Adrenal gland (tissue), 12 donors: ENCODE measurements around the gene LPIN1. TPM values are rescaled to one million over a fixed set of nuclear protein-coding genes. Genes with fewer than 3 reads are reported as not detected.

Source experiments
- DNase-seq, 7 donors: peaks; one replicate each; pipeline ENCODE4 v3.0.0-alpha.2; 2019 to 2020
- H3K27ac ChIP-seq, 5 donors: fragments of 200-600 bp; sonication (generic) in 4 of 5; 1 replicate in 3 of 5; 2 replicates in 2 of 5; pipeline versions ENCODE4 v1.5.1 to v1.8.0; 2016 to 2020; ENCODE audit warnings: mild to moderate bottlenecking in 1 of 5
- H3K27me3 ChIP-seq: fragments of 200-600 bp; 2 replicates; pipeline ENCODE4 v1.8.0; 2021
- H3K36me3 ChIP-seq, 2 donors: fragments of 200-600 bp; replicated peaks in 1 of 2; 1 replicate in 1 of 2; 2 replicates in 1 of 2; pipeline versions ENCODE4 v1.5.1 to v1.8.0; 2018 to 2022
- H3K4me1 ChIP-seq, 2 donors: fragments of 200-600 bp; replicated peaks in 1 of 2; 1 replicate in 1 of 2; 2 replicates in 1 of 2; pipeline versions ENCODE4 v1.5.1 to v1.8.0; 2018 to 2021
- H3K4me3 ChIP-seq, 4 donors: fragments of 200-600 bp; sonication (generic) in 3 of 4; one replicate each; pipeline ENCODE4 v1.5.1; 2016 to 2018
- H3K9me3 ChIP-seq, 3 donors: fragments of 200-600 bp; sonication (generic) in 1 of 3; replicated peaks in 1 of 3; 1 replicate in 2 of 3; 2 replicates in 1 of 3; pipeline versions ENCODE4 v1.5.1 to v1.8.0; 2016 to 2021
- CTCF ChIP-seq, 6 experiments: fragments of 450-650 bp in 4 of 6; fragments of 200-600 bp in 2 of 6; sonication (generic) in 1 of 6; IDR thresholded peaks; 1 replicate in 5 of 6; 2 replicates in 1 of 6; pipeline versions ENCODE4 v1.5.1 to v1.8.0; 2016 to 2021; ENCODE audit warnings: antibody characterized with exemption in 6 of 6, mild to moderate bottlenecking in 2 of 6, moderate library complexity in 1 of 6
- POLR2A ChIP-seq, 2 donors: fragments of 450-650 bp; IDR thresholded peaks; one replicate each; pipeline ENCODE4 v1.6.1; 2017; ENCODE audit warnings: antibody characterized with exemption in 2 of 2, mild to moderate bottlenecking in 2 of 2, moderate library complexity in 1 of 2
- WGBS, 4 donors: extraction: QIAGEN DNeasy Blood & Tissue Kit in 2 of 4; methylation state at CpG; one replicate each; pipeline versions ENCODE4 v1.1.5 to v1.1.7; 2013 to 2017; 5-methylcytosine and 5-hydroxymethylcytosine counted together
- intact Hi-C, 2 donors: fragments of 100-400 bp; cut with DNase I; formaldehyde crosslinking; loops; one replicate each; pipeline versions ENCODE4 v1.14.1 to v1.15.0; 2022 to 2023
- microRNA counts, 2 donors: library from miRNA; unstranded; fragments of <30 nt; microRNA quantifications; one replicate each; lab custom pipeline; 2016
- microRNA-seq, 3 donors: library from miRNA; unstranded; fragments of <30 nt; microRNA quantifications; one replicate each; pipeline ENCODE4, GENCODE V29; 2017 to 2020
- polyA plus RNA-seq, 3 donors: library from polyadenylated mRNA; stranded (reverse); fragments of 200-250 nt in 2 of 3; fragments of 350-450 nt in 1 of 3; fragmentation: Illumina TruSeq in 1 of 3; extraction: RNeasy Lipid Tissue Mini Kit (QIAGEN cat#74804) in 1 of 3; gene quantifications; one replicate each; pipeline ENCODE4 v1.2.3, GENCODE V29; 2013 to 2014
- small RNA-seq, 2 donors: library from RNA; depleted of rRNA; stranded (forward); fragments of <200 nt; gene quantifications; one replicate each; pipeline ENCODE3, GENCODE V24; 2016
- total RNA-seq, 9 donors: library from RNA; depleted of rRNA in 4 of 9; stranded (reverse); fragments of >200 nt in 4 of 9; fragments of 120-200 nt in 1 of 9; fragmentation: NEBNext Ultra II Directional in 1 of 9; extraction: Animal tissue kit (Norgen Biotek cat#: 25700) in 1 of 9; gene quantifications; one replicate each; pipeline versions ENCODE4 v1.1.0 to v1.2.4, GENCODE V29; 2013 to 2023
- donor health status: healthy with polysubstance abuse.
- donor health status: Bipolar disorder and iron deficiency.
- donor health status: DM: yes; HTN: yes; CAD: no.
- donor health status: DM: no; HTN: no; CAD: no.
- donor health status: DM: no; HTN: no; CAD: no.
- donor health status: DM: yes; HTN: yes; CAD: no.

LPIN1 gene
- total and polyA plus RNA-seq, 12 donors, result 17.0 to 58.5 (median 36.8) TPM

DNA sequence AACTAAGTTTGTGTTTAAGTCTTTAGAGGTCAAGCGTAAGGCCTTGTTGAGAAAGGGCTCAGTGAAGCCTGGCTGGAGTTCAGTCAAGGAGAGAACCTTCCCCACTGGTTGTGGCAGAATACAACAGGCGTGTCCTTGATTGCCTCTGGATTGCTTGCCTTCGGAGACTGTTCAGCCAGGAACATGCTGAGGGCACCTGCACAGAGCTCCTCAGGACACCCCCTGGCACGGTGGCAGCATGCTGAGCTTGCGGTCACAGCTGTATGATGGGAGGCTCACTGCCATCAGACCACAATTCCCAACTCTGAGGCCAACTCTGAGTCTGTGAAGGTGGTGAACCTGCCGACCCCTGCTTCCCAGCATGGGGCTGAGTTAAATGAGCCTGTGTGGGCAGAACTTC is 130.0 kb downstream of the LPIN1 start:
- DNase-seq, result no peak
- intact Hi-C loops, result no loop called here
- Histone ChIP-seq H3K4me1 (peaks cover 0 to 4% of the 10 kb centered on the region in 2 donors), H3K27ac (no peak overlapping the region), H3K27me3 (no peaks in the 10 kb centered on the region), H3K36me3 (no peaks in the 10 kb centered on the region), H3K9me3 (no peaks in the 10 kb centered on the region), H3K4me3 (no peak overlapping the region)
- no peak for TF ChIP-seq CTCF (IDR thresholded peaks at IDR 0.05)
- no peak for TF ChIP-seq POLR2A (IDR thresholded peaks at IDR 0.05)
- WGBS, 4 donors, result 75 to 90% (median 84%) methylated on average over 4 to 6 of the region's 6 CpGs

DNA sequence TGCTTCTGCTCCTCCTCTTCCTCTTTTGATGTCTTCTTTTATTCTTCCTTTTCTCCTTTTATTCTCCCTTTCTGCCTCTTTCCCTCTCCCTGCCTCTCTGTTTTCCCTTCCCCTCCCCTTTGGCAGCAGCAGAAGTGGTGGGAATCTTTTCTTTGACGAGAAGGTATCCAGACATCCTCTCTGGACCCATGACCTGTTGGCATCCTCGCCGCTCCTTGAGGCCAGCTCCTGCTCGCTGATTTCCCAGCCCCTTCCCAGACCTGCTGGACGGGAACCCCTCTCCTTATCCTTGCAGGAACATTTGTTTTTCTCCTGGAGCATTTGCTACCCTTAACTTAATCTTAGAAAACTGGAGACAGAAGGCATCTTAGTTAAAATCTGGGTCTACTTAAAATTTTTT is 130.5 kb downstream of the LPIN1 start:
- intact Hi-C loops, result no loop called here

More for the DNA sequence above, 130.5 kb downstream of the LPIN1 start:
- Histone ChIP-seq H3K27ac (no peak overlapping the region), H3K4me3 (no peak overlapping the region), H3K36me3 (no peaks in the 10 kb centered on the region), H3K4me1 (peaks cover 0 to 4% of the 10 kb centered on the region in 2 donors), H3K27me3 (no peaks in the 10 kb centered on the region), H3K9me3 (no peaks in the 10 kb centered on the region)
- DNase-seq, result no peak
- TF ChIP-seq POLR2A (IDR thresholded peaks at IDR 0.05) (no peak), CTCF (IDR thresholded peaks at IDR 0.05) (no peak)
- whole genome bisulfite sequencing, 4 donors, result 89 to 96% (median 94%) methylated on average over 5 of the region's 5 CpGs

MicroRNAs encoded within 50 kb of the gene (microRNA counts, 767-probe panel; counts per million panel counts)
- microRNA hsa-miR-548s (lab: Ali Mortazavi, UCI), result 0 counts per million in 2 donors

Small RNAs within 50 kb of the gene (microRNA-seq; reads per million reads assigned to microRNA genes)
- gene MIR4262 (0 reads per million in 3 donors), gene MIR548S (0 reads per million in 3 donors)

Small RNAs within 50 kb of the gene (small RNA-seq; reads per million reads assigned to genes)
- 0 reads per million in 2 donors for gene MIR4262
- 0 to 0.08 reads per million in 2 donors for gene MIR548S

Other genes with a start within 250 kb of the LPIN1 start
- 10 to 100 TPM in 1 of 9 donors, 1 to 10 TPM in 8; 2.6 to 26.2 (median 4.3) TPM for gene GREB1, start 212.6 kb upstream of the LPIN1 start, total RNA-seq
- gene GREB1, start 212.6 kb upstream of the LPIN1 start, polyA plus RNA-seq, result 1 to 10 TPM; 2.2 to 7.5 (median 2.3) TPM
- gene NTSR2, start 76.4 kb upstream of the LPIN1 start, total RNA-seq, result 10 to 100 TPM in 1 of 9 donors, 1 to 10 TPM in 4, under 1 TPM in 4; 0.06 to 10.3 (median 1.0) TPM
- 1 to 10 TPM in 2 of 3 donors, under 1 TPM in 1; 0.16 to 3.0 (median 2.1) TPM for gene NTSR2, start 76.4 kb upstream of the LPIN1 start, polyA plus RNA-seq